Parathyroid adenoma (tissue), 2 donors: ENCODE measurements around the gene VAV3.

Experiments
- H2AFZ ChIP-seq: fragments of 300-600 bp; sonication (generic); one replicate; pipeline ENCODE4 v1.7.0; 2017; ENCODE audit warnings: antibody characterized with exemption, mild to moderate bottlenecking
- H3K27ac ChIP-seq: fragments of 300-600 bp; sonication (generic); one replicate; pipeline ENCODE4 v1.7.0; 2017
- H3K27me3 ChIP-seq: fragments of 300-600 bp; sonication (generic); one replicate; pipeline ENCODE4 v1.7.0; 2017; ENCODE audit warnings: low read length; ENCODE audit not compliant: control insufficient read depth, insufficient read depth
- H3K36me3 ChIP-seq: fragments of 300-600 bp; sonication (generic); one replicate; pipeline ENCODE4 v1.7.0; 2017; ENCODE audit warnings: low read length; ENCODE audit not compliant: control insufficient read depth, insufficient read depth
- H3K4me1 ChIP-seq: fragments of 300-600 bp; sonication (generic); one replicate; pipeline ENCODE4 v1.7.0; 2017; ENCODE audit warnings: control low read depth
- H3K4me2 ChIP-seq: fragments of 300-600 bp; sonication (generic); one replicate; pipeline ENCODE4 v1.7.0; 2017; ENCODE audit warnings: low read length
- H3K4me3 ChIP-seq: fragments of 300-600 bp; sonication (generic); one replicate; pipeline ENCODE4 v1.7.0; 2017; ENCODE audit warnings: low read depth, low read length
- H3K79me2 ChIP-seq: fragments of 300-600 bp; sonication (generic); one replicate; pipeline ENCODE4 v1.7.0; 2017; ENCODE audit warnings: control low read depth
- H3K9ac ChIP-seq: fragments of 300-600 bp; sonication (generic); one replicate; pipeline ENCODE4 v1.7.0; 2017; ENCODE audit warnings: mild to moderate bottlenecking
- H3K9me3 ChIP-seq: fragments of 300-600 bp; sonication (generic); one replicate; pipeline ENCODE4 v1.7.0; 2017; ENCODE audit warnings: low read length; ENCODE audit not compliant: control insufficient read depth
- CTCF ChIP-seq: fragments of 300-600 bp; sonication (generic); IDR thresholded peaks from one replicate; pipeline ENCODE4 v1.7.0; 2017; ENCODE audit warnings: antibody characterized with exemption, mild to moderate bottlenecking
- donor health status: primary hyperparathyroidism.

VAV3 gene

GRCh38 chr1:107789817-107790524 is 175.0 kb downstream of the VAV3 start:
- no peak for TF ChIP-seq CTCF
- Histone ChIP-seq H3K9me3 (no peaks in the 10 kb centered on the region), H3K4me1 (no peaks in the 10 kb centered on the region), H3K4me2 (no peak overlapping the region), H3K36me3 (no peaks in the 10 kb centered on the region), H3K27ac (no peak overlapping the region), H3K4me3 (no peak overlapping the region), H3K9ac (no peak overlapping the region), H3K27me3 (no peaks in the 10 kb centered on the region), H2AFZ (no peak overlapping the region), H3K79me2 (no peaks in the 10 kb centered on the region)

DNA sequence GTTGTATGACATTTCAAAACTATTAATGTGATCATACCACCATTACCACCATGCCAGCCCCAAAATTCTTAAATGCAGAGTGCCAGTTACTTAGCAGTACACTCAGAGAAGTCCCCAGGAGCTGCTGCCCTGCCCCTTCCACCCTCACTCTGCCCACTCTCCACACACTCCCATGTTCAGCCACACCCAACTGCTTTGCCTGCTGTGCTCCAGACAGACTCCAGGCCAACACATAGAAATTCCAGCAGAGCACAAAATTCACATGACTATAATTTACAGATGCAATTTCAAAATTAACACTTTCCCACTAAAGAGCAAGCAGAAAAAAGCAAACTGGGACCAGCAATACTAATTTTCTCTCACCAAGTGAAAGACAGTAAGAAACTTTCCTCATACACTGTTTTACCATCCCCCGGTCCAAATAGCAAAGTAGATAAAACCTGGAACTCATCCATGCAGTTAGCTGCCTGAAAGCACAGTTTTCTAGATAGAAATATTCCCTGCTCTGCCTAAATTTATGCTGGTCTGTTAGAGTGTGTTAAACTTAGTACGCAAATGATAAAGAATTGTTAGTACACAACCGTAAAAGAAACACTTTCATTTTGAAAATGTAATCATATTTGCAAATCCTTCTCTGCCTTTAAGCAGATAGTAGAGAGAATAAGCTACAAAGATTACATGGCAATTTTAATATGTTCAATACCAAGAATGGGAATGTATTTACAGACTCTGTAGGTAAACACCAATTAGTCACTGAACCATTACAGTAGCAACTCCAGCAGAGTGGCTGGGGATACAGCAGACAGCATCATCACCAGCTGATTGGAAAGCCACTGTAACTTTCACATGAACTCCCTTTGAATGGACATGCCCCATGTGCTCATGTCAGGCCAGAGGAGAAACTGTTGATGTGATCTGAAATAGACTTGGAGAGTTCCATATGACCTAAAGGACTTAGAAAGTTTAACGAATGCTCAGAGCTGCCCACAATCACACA is 176.5 kb downstream of the VAV3 start:
- Histone ChIP-seq H3K4me2 (no peak overlapping the region), H3K27me3 (no peaks in the 10 kb centered on the region), H3K4me1 (no peaks in the 10 kb centered on the region), H3K27ac (no peak overlapping the region), H3K36me3 (no peaks in the 10 kb centered on the region), H2AFZ (no peak overlapping the region), H3K9ac (no peak overlapping the region), H3K79me2 (no peaks in the 10 kb centered on the region), H3K4me3 (no peak overlapping the region), H3K9me3 (no peaks in the 10 kb centered on the region)
- no peak for TF ChIP-seq CTCF

DNA sequence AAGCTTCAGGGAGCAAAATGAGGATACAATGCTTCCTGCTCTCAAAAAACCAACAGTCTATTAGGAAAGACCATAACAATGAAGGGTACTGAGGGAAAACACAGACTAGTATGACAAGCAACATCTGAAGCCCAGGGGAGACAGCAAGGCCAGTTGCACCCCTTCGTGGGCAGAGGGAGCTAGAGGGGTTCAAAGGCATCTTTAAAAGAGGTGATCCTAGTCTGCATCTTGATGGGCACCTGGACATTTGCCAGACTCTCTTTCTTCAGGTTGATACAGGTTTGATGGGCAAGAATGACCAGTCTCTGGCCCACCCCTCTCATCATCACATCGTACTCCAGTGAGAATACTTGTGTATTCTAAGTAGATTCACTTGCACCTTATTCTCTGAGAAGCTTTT is 177.7 kb downstream of the VAV3 start:
- no peaks in the 10 kb centered on the region for H3K36me3 ChIP-seq
- TF ChIP-seq CTCF: no peak
- H3K4me2 ChIP-seq: no peak overlapping the region
- no peaks in the 10 kb centered on the region for H3K79me2 ChIP-seq
- no peaks in the 10 kb centered on the region for H3K4me1 ChIP-seq
- H3K9me3 ChIP-seq: no peaks in the 10 kb centered on the region
- no peak overlapping the region for H3K4me3 ChIP-seq
- peak overlapping the region; percentile 54 for H3K27ac ChIP-seq
- no peak overlapping the region for H2AFZ ChIP-seq
- no peak overlapping the region for H3K9ac ChIP-seq
- no peaks in the 10 kb centered on the region for H3K27me3 ChIP-seq

- Histone ChIP-seq H3K4me2 (no peak overlapping the region), H3K4me1 (no peaks in the 10 kb centered on the region), H3K79me2 (no peaks in the 10 kb centered on the region), H3K4me3 (no peak overlapping the region), H3K27me3 (no peaks in the 10 kb centered on the region), H3K9me3 (no peaks in the 10 kb centered on the region), H3K27ac (peak overlapping the region; percentile 54), H2AFZ (no peak overlapping the region), H3K36me3 (no peaks in the 10 kb centered on the region), H3K9ac (no peak overlapping the region)
- no peak for TF ChIP-seq CTCF
These were observed 178.7 kb downstream of the VAV3 start for GRCh38 chr1:107786203-107786845.
